HG03342 (cell line): Measurements from ENCODE around the gene KIF13A.
"Not testable (repeated sequence)": the region's sequence is repeated elsewhere in the genome, so short reads cannot be mapped to it uniquely, and the experiment has no call there.

Experiments used
- ATAC-seq: cut with Tn5 transposase; IDR thresholded peaks from one replicate; pipeline ENCODE4 v1.9.1; 2021; ENCODE audit warnings: mild to moderate bottlenecking, moderate library complexity; ENCODE audit not compliant: unreplicated experiment

KIF13A gene

DNA sequence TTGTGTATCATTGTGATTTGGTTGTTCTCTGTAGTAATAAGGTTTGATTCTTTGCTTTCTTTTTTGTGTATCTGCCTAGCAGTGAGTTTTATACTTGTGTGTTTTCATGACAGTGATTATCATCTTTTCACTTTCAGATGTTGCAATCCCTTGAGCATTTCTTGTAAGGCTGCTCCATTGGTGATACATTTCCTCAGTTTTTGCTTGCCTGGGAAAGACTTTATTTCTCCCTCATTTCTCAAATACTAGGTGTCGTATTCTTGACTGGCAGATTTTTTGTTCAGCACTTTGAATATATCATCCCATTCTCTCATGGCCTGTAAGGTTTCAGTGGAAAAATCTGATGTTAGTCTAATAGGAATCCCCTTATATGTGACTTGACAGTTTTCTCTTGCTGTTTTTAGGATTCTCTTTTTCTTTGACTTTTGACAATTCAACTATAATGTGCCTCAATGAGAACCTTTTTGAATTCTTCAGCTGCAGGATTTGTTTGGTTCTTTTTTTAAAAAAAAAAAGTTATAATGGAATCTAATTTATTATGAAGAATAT is 249.7 kb downstream of the KIF13A start:
- ATAC-seq = no peak

DNA sequence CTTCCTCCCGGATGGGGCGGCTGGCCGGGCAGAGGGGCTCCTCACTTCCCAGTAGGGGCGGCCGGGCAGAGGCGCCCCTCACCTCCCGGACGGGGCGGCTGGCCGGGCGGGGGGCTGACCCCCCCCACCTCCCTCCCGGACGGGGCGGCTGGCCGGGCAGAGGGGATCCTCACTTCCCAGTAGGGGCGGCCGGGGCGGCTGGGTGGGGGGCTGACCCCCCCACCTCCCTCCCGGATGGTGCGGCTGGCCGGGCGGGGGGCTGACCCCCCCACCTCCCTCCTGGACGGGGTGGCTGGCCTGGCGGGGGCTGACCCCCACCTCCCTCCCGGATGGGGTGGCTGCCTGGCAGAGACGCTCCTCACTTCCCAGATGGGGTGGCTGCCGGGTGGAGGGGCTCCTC is 252.1 kb downstream of the KIF13A start:
- not testable (repeated sequence) for ATAC-seq

DNA sequence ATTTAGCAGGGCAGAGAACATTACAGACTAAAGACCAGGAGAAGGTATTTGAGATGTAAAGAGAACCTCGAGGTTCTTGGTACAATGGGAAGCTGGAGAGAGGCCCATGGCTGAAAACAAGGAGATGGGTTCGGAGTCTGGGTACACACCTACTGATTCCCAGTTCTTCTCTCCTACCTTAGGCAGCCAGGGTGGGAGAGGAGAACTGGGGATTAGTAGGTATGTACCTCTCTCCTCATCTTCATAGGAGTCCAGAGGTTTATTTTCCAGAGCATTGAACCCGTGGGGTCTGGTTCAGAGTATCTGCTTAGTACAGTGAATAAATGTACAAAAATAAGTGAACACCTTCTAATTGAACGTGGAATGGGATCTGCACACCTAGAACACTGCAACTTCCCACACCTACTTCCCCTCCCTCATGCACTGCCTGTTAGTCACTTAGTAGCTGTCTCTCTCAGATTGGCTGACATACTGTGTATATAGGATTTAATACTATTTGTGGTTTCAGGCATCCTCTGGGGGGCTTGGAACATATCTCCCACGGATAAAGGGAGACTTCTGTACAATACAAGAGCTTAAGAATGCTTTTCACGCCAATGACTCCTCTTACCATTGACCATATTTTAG is 257.2 kb downstream of the KIF13A start:
- ATAC-seq = no peak

GRCh38 chr6:17729223-17730077 is 258.0 kb downstream of the KIF13A start:
- ATAC-seq = no peak

- ATAC-seq = no peak
These were observed 258.7 kb downstream of the KIF13A start for GRCh38 chr6:17728551-17729222.

DNA sequence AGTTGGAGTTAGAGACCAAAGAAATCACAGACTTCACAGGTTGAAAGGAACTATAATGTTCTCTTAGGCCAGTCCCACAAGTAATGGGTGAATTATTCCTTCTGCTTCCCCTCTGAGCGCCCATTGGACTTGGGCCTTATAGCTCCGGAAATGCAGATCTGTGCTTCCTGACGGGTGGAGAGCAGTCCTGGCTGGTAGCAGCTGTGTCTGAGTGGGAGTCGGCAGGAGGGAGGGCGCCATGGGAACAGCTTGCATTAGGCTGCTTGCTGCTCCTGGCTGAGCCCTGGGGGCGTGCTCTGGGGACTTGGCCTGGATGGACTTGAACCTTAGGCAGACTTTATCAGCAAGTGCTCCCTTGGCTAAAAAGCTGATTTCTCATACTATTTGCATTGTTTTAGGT is 262.4 kb downstream of the KIF13A start:
- ATAC-seq = no peak

DNA sequence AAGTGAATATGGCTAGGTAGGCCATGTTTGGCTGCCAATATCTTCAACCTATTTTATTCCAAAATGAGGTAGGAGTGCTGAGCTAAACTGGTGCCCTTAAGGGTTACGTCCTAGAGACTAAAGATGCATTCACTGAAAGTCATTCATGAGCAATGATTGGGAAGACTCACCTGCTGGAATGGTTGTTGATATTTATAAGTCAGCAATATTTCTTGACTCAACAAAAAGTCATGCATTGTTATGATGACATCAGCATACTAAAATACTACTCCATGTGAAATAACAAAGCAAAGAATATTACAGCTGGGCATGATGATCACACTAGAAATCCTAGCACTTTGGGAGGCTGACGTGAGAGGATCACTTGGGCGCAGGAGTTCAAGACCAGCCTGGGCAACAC is 263.1 kb downstream of the KIF13A start:
- ATAC-seq = no peak

- no peak for ATAC-seq
These were observed 265.8 kb downstream of the KIF13A start for GRCh38 chr6:17721671-17722070.

DNA sequence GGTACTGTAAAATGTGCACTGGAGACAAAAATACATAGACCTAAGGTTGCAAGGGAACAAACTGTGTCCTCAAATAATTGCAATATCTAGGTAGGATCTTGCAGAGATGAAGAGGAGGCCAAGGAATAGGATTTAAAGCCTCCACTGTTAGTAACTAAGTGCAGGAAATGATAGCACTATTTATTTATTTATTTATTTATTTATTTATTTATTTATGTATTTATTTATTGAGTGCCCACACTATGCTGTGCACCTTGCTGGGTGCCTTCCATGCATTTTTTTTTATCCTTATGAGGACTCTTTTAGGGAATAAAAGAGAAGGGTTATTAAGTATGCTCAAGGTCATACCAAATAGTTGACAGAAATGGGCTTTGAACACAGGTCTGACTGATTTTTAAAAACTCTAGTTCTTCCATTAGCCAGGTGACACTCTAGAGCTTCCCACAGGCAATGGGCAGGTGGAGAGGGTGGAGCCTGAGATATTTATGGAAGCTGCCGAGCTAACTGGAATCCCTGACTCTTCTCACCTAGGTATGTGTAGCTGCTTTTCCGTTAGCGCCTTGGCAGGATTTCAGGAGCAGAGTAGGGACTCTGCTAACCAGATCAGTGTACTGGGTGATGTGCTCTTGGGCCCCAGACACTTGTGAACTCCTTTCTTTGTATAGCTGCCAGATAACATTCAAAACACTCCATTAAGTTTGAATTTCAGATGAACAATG is 268.0 kb downstream of the KIF13A start:
- no peak for ATAC-seq

- ATAC-seq = no peak
These were observed 271.2 kb downstream of the KIF13A start for GRCh38 chr6:17716221-17716620.

GRCh38 chr6:17714879-17715851 is 272.3 kb downstream of the KIF13A start:
- ATAC-seq = peak; percentile 91

- no peak for ATAC-seq
These were observed 273.3 kb downstream of the KIF13A start for GRCh38 chr6:17714177-17714576.

GRCh38 chr6:17712576-17712975 is 274.9 kb downstream of the KIF13A start:
- ATAC-seq = no peak

DNA sequence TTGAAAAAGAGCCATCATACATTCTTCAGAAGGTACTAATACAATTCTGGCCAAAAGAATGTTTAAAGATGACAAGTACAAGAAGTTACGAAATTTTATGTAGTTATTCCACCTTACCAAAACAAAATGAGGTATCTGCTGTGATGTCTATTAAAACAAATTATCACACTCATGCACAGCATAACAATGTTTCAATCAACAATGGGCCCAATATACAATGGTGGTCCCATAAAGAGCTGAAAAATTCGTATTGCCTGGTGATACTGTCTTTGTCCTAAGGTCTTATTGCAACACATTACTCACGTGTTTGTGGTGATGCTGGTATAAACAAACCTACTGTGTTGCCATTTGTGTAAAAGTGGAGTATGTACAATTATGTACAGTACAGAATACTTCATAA is 277.1 kb downstream of the KIF13A start:
- no peak for ATAC-seq

- no peak for ATAC-seq
These were observed 278.0 kb downstream of the KIF13A start for GRCh38 chr6:17709476-17709875.
